GM12874 (cell line): ENCODE data around the gene CASP7.

Source experiments
- CTCF ChIP-seq: IDR thresholded peaks from 2 replicates; pipeline ENCODE4 v1.5.1; 2011; ENCODE audit warnings: low read depth, mild to moderate bottlenecking, control low read depth, low read length, moderate library complexity; ENCODE audit not compliant: insufficient read depth

The CASP7 gene

GRCh38 chr10:113775686-113776294 is 96.1 kb downstream of the CASP7 start:
- TF ChIP-seq CTCF: no peak

- no peak for TF ChIP-seq CTCF
Measured at GRCh38 chr10:113776553-113776952, 96.8 kb downstream of the CASP7 start.
